Measurements from ENCODE around the gene DOCK2.

DNA sequence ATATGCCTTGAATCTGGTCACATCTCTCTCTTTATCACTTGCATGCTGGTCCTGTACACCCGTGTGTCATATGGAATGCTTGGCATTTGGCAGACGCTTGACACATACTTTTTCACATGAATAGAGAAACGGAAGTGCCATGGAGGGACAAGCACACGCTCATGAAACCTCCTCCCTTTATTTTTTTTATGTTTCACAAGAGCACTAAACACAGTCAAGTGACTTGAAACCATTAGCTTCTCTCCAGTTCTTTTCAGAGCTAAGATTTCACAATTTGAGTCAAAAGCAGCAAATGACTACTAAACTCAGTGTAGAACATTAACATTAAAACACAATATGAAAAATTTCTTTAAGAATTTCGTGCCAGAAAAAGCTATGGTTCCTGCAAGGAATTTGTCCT is 151.1 kb downstream of the DOCK2 start:
- TF ChIP-seq EZH2phosphoT487 (IDR thresholded peaks at IDR 0.05) (no peak), EZH2 (IDR thresholded peaks at IDR 0.05) (no peak)
- TF ChIP-seq, protein P1, sequence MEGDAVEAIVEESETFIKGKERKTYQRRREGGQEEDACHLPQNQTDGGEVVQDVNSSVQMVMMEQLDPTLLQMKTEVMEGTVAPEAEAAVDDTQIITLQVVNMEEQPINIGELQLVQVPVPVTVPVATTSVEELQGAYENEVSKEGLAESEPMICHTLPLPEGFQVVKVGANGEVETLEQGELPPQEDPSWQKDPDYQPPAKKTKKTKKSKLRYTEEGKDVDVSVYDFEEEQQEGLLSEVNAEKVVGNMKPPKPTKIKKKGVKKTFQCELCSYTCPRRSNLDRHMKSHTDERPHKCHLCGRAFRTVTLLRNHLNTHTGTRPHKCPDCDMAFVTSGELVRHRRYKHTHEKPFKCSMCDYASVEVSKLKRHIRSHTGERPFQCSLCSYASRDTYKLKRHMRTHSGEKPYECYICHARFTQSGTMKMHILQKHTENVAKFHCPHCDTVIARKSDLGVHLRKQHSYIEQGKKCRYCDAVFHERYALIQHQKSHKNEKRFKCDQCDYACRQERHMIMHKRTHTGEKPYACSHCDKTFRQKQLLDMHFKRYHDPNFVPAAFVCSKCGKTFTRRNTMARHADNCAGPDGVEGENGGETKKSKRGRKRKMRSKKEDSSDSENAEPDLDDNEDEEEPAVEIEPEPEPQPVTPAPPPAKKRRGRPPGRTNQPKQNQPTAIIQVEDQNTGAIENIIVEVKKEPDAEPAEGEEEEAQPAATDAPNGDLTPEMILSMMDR (IDR thresholded peaks at IDR 0.05) = no peak

All from neural progenitor cell (in vitro differentiated cells).